Fibroblast of gingiva (primary cell): ENCODE results near the gene ALLC.

Source experiments
- DNase-seq: peaks from one replicate; pipeline ENCODE4 v3.0.0-alpha.2; 2011; ENCODE audit warnings: low read depth

The ALLC gene

DNA sequence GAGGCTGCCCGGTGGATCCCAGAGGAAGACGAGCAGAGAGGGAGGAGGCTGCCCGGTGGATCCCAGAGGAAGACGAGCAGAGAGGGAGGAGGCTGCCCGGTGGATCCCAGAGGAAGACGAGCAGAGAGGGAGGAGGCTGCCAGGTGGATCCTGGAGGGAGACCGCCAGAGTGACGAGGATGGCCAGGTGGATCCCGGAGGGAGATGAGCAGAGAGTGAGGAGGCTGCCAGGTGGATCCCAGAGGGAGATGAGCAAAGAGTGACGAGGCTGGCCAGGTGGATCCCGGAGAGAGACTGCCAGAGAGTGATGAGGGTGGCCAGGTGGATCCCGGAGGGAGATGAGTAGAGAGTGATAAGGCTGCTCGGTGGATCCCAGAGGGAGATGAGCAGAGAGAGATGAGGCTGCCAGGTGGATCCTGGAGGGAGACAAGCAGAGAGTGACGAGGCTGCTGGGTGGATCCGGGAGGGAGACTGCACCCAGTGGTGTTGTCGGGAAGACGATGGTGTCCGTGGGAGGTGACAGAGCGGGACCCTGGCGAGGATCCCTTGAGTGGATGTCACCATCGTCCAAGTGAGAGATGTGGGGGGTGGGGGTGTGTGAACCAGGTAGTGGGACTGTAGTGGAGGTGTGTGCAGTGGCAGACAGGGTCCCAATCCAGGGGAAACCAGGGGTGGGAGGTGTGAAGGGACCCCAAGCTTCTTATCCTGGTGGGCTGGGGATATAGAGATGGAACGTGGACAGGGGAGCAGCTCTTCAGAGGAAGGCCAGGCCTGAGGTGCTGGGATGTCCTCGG, 67.7 kb downstream of the ALLC start:
- no peak for DNase-seq

DNA sequence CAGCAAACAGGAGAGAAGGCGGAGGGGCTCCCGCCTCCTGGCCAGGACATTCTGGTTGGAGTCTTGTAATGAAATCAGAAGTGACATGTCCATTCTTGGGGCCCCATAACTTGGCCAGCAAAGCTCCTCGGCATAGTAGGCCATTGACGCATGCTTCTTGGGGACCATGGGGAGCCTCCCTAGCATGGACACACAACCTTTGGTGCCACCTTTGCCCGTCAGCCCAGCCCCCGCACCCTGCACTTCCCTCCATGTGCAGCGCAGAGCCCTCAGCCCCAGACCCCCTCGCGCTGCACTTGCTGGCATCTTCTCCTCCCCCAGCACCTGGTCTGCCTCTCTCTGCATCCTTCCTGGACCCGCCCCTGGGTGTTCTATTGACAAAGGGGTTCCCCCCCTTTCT, 68.5 kb downstream of the ALLC start:
- no peak for DNase-seq

DNA sequence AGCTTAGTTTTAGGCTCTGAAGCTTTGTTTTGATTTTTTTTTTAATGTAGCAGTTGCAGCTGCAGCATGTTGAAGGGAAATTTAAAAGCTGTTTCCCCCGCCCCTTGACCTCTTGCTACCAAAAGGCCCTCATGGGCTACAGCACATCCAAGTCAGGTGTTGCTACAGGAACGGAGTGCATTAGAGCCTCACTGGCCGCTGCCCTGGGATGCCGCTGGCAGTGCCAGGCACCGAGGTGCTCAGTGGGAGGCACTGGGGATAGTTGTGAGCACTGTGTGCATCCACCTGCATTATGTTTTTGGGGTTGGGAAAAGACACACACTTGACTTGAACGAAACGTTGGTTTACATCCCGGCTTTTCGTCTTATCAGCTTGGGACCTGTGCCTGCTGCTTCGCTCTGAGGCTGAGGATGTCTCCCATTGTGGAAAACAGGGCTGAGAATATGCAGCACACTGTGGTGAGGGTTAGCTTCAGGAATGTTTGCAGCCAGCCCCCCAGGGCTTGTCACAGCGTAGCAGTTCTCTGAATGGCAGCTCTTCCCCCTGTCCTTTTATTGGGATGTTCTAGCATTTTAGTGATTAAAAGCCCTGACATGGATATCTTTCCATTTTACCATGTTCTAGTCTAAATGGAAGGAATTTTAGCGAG, 69.5 kb downstream of the ALLC start:
- no peak for DNase-seq

DNA sequence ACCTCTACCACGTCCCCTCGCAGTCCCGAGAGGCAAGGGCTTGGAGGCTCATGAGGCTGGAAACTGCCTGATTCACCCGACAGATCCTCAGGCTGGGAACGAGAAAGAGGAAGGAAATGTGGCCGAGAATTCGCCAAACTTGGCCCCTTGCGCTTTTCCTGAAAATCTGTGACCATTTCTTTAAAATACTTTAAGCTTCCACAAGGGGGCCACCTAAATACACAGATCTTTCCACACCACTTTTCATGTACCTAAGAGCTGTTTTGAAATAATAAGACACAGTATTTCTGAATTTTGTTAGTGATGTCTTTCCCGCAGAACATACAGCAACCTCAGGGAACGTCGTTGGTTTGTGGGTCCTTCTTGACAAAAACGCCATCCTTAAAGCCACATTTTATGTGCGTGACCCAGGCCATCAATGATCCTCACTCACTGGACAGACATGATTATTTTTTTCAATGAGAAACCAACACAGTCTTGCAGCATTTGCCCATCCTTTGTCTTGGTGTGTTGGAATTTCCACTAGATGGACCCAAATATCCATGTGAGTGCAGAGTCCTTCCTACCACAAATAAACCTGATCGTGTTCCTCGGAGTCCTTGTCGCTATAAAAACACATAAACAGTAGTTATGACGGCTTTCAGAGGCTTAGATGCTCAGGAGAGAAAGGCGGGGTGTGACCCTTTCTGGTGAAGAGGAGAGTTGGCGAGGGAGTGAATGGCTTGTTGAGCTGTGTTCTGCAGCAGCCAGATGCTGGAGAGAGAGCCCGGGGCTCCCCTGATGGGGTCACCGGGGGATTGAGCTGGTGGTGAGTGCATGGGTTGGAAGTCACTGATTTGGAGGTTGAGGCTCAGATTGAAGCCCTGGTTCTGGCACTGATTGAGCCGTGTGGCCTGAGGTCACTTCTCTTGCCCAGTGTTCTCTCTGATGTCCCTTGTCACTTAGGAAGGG, 70.4 kb downstream of the ALLC start:
- peak; percentile 39 for DNase-seq

DNA sequence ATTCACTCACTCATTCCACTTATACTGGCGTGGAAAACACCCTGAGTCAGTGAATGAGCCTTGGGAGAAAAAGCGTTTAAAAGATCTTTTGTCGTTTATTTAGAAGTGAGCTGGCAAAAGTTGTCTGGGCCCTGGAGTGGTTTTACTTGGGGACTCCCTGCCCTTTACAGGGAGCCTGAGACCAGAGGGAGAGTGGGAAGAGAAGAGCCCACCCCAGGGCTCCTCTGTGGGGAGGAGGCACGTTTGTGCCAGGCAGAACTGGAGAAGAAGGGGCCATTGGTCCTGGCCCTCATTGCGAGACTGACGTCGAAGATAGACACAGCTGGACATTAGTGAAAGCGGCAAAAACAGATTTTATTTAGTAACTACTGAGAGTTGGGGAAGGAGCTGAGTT, 71.1 kb downstream of the ALLC start:
- no peak for DNase-seq

DNA sequence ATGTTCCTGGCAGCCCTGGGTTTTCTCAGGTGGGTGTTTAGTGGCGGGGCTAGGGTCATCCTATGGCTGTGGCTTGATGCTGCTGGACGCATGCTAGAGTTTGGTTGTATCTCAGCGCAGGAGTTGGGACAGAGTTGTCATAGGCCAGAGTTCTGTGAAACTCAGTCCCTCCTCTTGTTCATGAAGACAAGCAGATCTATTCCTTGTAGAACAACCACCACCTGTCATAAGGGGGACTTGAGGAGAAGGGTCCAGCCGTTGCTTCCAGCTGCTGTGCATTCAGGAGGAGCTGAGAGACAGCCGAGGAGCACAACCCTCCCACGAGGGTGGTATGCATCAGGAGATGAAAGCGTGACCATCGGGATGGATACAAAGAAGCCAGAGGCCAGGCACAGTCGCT, 71.8 kb downstream of the ALLC start:
- no peak for DNase-seq

- no peak for DNase-seq
Measured at GRCh38 chr2:3730646-3731045, 72.6 kb downstream of the ALLC start.

DNA sequence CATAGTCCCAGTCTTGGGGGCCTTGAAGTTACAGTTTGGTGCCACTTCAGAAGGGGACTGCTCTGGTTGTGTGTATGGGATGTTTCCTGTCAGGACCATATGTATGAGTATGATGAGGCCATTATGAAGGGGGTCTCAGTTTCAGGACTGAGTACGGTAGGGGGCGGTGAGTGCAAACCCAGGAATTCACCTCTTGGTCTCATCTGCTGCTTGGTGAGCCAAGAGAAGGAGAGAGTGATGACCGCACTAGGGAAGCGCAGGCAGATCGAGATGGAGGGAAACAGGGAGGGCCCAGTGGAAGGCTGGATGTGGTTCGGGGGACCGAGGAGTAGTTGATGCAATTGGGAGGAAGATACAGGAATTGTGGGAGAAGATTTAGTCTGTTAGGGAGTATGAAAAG, 73.8 kb downstream of the ALLC start:
- DNase-seq, result no peak

GRCh38 chr2:3736112-3736511, 78.1 kb downstream of the ALLC start:
- DNase-seq, result no peak

DNA sequence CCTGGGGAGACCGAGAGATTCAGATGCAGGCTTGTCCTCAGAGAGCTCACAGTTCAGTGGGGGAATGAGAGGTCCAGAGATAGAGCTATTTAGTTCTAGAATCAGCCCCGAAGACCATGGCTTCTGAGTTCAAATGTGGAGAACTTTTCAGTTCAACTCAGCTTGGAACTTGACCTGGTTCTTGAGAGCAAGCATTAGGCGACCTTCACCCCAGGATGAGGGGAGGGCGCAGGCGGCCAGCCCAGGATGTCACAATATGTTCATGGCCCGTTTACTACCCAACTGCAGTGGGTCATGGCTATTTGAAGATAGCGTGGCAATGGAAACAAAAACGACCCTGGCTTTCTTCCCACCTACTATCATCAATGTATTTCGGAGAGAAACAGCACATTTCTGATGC, 79.1 kb downstream of the ALLC start:
- no peak for DNase-seq

- no peak for DNase-seq
Measured at GRCh38 chr2:3738454-3738853, 80.5 kb downstream of the ALLC start.

- no peak for DNase-seq
Measured at GRCh38 chr2:3739313-3739712, 81.3 kb downstream of the ALLC start.

- DNase-seq, result no peak
Measured at GRCh38 chr2:3741396-3741795, 83.4 kb downstream of the ALLC start.

GRCh38 chr2:3741867-3742602, 84.0 kb downstream of the ALLC start:
- no peak for DNase-seq

DNA sequence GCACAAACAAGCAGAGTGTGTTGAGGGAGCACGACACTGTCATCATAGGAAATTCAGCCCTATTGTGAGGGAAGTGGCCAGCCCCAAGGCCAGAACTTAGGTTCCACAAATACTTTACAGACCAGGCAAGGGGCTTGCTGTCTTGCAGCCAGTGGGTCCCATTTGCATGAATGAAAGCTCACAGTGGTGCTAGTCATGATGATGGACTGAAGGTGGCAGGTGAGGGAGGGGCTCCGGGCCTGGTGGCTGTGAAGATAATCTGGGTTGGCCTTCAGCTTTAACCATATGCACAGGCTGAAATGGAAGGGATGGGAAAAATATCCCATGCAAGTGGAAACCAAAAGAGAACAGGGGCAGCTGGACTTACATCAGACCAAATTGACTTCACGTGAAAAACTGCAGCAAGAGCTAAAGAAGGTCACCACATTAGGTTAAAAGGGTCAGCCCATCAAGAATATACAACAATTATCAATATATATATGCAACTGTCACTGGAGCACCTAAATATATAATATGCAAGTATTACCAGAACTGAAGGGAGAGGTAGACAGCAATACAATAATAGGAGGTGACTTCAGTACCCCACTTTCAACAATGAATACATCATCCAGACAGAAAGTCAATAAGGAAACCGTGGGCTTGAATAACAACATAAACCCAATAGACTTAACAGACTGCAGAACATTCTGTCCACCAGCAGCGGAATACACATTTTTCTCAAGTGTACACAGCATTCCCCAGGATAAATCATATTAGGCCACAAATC, 84.9 kb downstream of the ALLC start:
- DNase-seq, result no peak

- DNase-seq, result no peak
Measured at GRCh38 chr2:3743951-3744555, 86.1 kb downstream of the ALLC start.

DNA sequence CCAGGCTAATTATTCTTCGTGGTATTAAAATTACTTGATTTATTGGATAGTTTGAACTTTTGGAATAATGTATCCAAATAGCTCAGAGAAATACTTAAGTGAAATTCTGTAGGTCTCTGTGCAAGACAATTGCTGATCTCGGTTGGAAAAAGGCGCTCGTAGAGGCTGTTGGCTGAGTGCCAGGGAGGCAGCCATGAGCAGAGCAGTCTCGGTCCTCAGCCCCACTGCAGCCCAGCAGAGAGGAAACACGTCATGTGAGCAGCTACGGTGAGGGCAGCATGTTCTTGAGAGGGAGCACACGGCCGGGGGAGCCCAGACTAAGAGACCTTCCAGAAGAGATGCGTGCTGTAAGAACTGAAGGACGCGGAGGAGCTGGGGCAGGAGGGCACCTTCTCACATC, 87.9 kb downstream of the ALLC start:
- DNase-seq, result no peak

DNA sequence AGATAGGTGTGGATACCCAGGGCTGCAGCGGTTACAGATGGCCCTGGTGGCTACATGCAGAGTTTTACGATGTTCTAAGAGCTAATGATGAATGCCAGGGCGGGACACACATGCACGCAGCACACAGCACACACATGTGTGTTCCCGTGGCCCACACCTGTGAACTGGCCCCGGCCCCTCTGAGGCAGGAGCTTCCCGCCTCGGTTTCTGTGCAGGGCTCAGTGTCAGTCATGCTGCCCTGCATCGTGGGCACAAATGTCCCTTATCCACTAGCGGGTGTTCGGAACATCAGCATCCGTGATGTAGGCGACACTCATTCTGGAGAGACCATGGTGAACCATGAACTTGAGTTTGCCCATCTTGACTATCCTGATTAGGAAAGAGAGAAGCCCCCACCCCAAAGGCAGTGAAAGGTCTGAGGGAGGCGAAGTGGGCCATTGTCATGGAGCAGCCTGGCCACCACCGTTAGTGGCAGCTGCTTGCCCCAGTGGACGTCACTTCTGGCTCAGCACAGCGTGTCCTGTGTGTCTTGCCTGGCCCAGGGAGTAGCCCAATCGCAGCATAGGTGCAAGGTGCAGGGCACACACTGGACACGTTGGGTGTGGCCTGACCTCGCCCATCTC, 89.1 kb downstream of the ALLC start:
- DNase-seq, result no peak

DNA sequence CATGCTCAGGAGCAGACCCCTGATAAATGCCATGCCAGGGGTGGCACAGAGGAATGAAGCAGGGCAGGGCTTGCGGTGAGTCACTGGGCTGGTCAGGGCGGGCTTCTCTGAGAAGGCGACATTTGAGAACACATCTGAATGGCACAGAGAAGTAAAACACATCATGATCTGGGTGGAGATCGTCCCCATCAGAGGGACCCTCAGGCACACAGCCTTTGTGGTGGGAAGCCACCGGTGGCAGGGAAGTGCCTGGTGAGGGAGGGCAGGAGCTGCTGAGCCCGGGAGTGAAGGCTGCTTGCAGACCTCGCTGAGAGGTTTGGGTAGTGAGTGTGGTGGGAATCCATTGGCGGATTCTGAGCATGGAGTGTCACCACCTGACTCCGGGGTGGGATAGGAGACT, 89.8 kb downstream of the ALLC start:
- no peak for DNase-seq

- no peak for DNase-seq
Measured at GRCh38 chr2:3749201-3749600, 91.2 kb downstream of the ALLC start.
